WTC11 (cell line): ENCODE measurements around the gene VTI1A. TPM values are rescaled to one million over a fixed set of nuclear protein-coding genes. Genes with fewer than 3 reads are reported as not detected.

Source experiments
- ATAC-seq: fragments of 200-7000 bp; cut with Tn5 transposase; 2 replicates; pipeline ENCODE4 v1.10.0; 2021; ENCODE audit warnings: mild to moderate bottlenecking, moderate library complexity
- CTCF ChIA-PET: fragments of 300-600 bp; sonication (Branson Sonifier 250); formaldehyde crosslinking; loops from one replicate; lab custom pipeline; 2021; ENCODE audit warnings: antibody characterized with exemption; lab: Charles Lee
- POLR2A ChIA-PET: fragments of 350-600 bp; sonication (Branson Sonifier 250); formaldehyde crosslinking; loops from one replicate; lab custom pipeline; 2021; ENCODE audit warnings: antibody characterized with exemption; lab: Charles Lee
- DNase-seq: peaks from one replicate; pipeline ENCODE4 v3.0.0; 2021; ENCODE audit warnings: low spot score
- H3K27ac Mint-ChIP-seq: 2 replicates; pipeline ENCODE4 v1.8.0; 2021; ENCODE audit warnings: mixed read lengths
- H3K27me3 Mint-ChIP-seq: 2 replicates; pipeline ENCODE4 v1.8.0; 2021; ENCODE audit warnings: low read depth, mild to moderate bottlenecking, moderate library complexity, mixed read lengths
- H3K36me3 Mint-ChIP-seq: 2 replicates; pipeline ENCODE4 v1.8.0; 2021; ENCODE audit warnings: mixed read lengths
- H3K4me1 Mint-ChIP-seq: 2 replicates; pipeline ENCODE4 v1.8.0; 2022; ENCODE audit warnings: mixed read lengths
- H3K4me3 Mint-ChIP-seq: 2 replicates; pipeline ENCODE4 v1.8.0; 2021; ENCODE audit warnings: mild to moderate bottlenecking, moderate library complexity, mixed read lengths
- H3K9me3 Mint-ChIP-seq: 2 replicates; pipeline ENCODE4 v1.8.0; 2021; ENCODE audit warnings: mixed read lengths
- ATF1 ChIP-seq: sonication (generic); formaldehyde crosslinking; IDR thresholded peaks from 2 replicates; pipeline ENCODE4 v1.8.1; 2023; ENCODE audit warnings: mild to moderate bottlenecking, moderate library complexity, missing genetic modification reagents
- CBFB ChIP-seq: sonication (generic); formaldehyde crosslinking; IDR thresholded peaks from 2 replicates; pipeline ENCODE4 v1.8.1; 2022; ENCODE audit warnings: mild to moderate bottlenecking, low read depth, missing genetic modification reagents
- FOXK1 ChIP-seq: sonication (generic); formaldehyde crosslinking; IDR thresholded peaks from 2 replicates; pipeline ENCODE4 v1.8.0; 2022; ENCODE audit warnings: mild to moderate bottlenecking, moderate library complexity, missing genetic modification reagents
- FOXP1 ChIP-seq: sonication (generic); formaldehyde crosslinking; IDR thresholded peaks from 2 replicates; pipeline ENCODE4 v1.8.0; 2022; ENCODE audit warnings: missing genetic modification reagents, mild to moderate bottlenecking, moderate library complexity, borderline replicate concordance
- GABPB1 ChIP-seq: sonication (generic); formaldehyde crosslinking; IDR thresholded peaks from 2 replicates; pipeline ENCODE4 v1.8.1; 2023; ENCODE audit warnings: mild to moderate bottlenecking, missing genetic modification reagents
- GRHL2 ChIP-seq: fragments of 250-450 bp; sonication (Bioruptor Pico); IDR thresholded peaks from 2 replicates; pipeline ENCODE4 v1.8.0; 2022; ENCODE audit warnings: mild to moderate bottlenecking, moderate library complexity; ENCODE audit not compliant: insufficient replicate concordance, severe bottlenecking
- JAZF1 ChIP-seq: fragments of 250-450 bp; sonication (Bioruptor Pico); IDR thresholded peaks from 2 replicates; pipeline ENCODE4 v1.9.0; 2021; ENCODE audit warnings: moderate library complexity, mild to moderate bottlenecking, inconsistent platforms
- KAT7 ChIP-seq: sonication (generic); formaldehyde crosslinking; IDR thresholded peaks from 2 replicates; pipeline ENCODE4 v1.8.1; 2023; ENCODE audit warnings: missing genetic modification reagents, mild to moderate bottlenecking, borderline replicate concordance
- MYBL2 ChIP-seq: sonication (generic); formaldehyde crosslinking; IDR thresholded peaks from 2 replicates; pipeline ENCODE4 v1.8.1; 2023; ENCODE audit warnings: mild to moderate bottlenecking, moderate library complexity, missing genetic modification reagents
- NFE2L1 ChIP-seq: sonication (generic); formaldehyde crosslinking; IDR thresholded peaks from 2 replicates; pipeline ENCODE4 v1.8.1; 2023; ENCODE audit warnings: missing genetic modification reagents
- RORB ChIP-seq: fragments of 250-450 bp; sonication (Bioruptor Pico); IDR thresholded peaks from 2 replicates; pipeline ENCODE4 v1.9.0; 2021; ENCODE audit warnings: mild to moderate bottlenecking
- SMAD3 ChIP-seq: sonication (generic); formaldehyde crosslinking; IDR thresholded peaks from 2 replicates; pipeline ENCODE4 v1.8.0; 2022; ENCODE audit warnings: missing genetic modification reagents, mild to moderate bottlenecking, borderline replicate concordance
- TCF7 ChIP-seq: sonication (generic); formaldehyde crosslinking; IDR thresholded peaks from 2 replicates; pipeline ENCODE4 v1.8.0; 2022; ENCODE audit warnings: mild to moderate bottlenecking, low read depth, missing genetic modification reagents, moderate library complexity
- TEAD1 ChIP-seq: sonication (generic); formaldehyde crosslinking; IDR thresholded peaks from 2 replicates; pipeline ENCODE4 v1.8.0; 2022; ENCODE audit warnings: mild to moderate bottlenecking, missing genetic modification reagents
- TP53 ChIP-seq: sonication (generic); formaldehyde crosslinking; IDR thresholded peaks from 2 replicates; pipeline ENCODE4 v1.8.1; 2023; ENCODE audit warnings: mild to moderate bottlenecking, missing genetic modification reagents
- ZNF396 ChIP-seq: fragments of 250-450 bp; sonication (Bioruptor Pico); IDR thresholded peaks from 2 replicates; pipeline ENCODE4 v1.8.0; 2021; ENCODE audit warnings: mild to moderate bottlenecking, moderate library complexity, borderline replicate concordance
- total RNA-seq: library from RNA; stranded (reverse); gene quantifications from 3 replicates; pipeline ENCODE4 v1.2.3, GENCODE V29; 2021
- TF ChIP-seq, protein P1 (sequence below): fragments of 250-450 bp; sonication (Bioruptor Pico); conservative IDR thresholded peaks from 2 replicates; pipeline ENCODE4 v1.9.0; 2021; ENCODE audit warnings: mild to moderate bottlenecking
- TF ChIP-seq, protein P2 (sequence below): fragments of 250-450 bp; sonication (Bioruptor Pico); IDR thresholded peaks from 2 replicates; pipeline ENCODE4 v2.1.2; 2022; ENCODE audit warnings: mild to moderate bottlenecking, moderate library complexity
- TF ChIP-seq, protein P3 (sequence below): fragments of 250-450 bp; sonication (Bioruptor Pico); IDR thresholded peaks from 2 replicates; pipeline ENCODE4 v1.9.0; 2021; ENCODE audit warnings: mild to moderate bottlenecking, borderline replicate concordance
- TF ChIP-seq, protein P4 (sequence below): sonication (generic); formaldehyde crosslinking; IDR thresholded peaks from 2 replicates; pipeline ENCODE4 v1.8.0; 2023; ENCODE audit warnings: missing genetic modification reagents, mild to moderate bottlenecking, borderline replicate concordance
- TF ChIP-seq, protein P5 (sequence below): sonication (generic); formaldehyde crosslinking; IDR thresholded peaks from 2 replicates; pipeline ENCODE4 v1.8.1; 2023; ENCODE audit warnings: mild to moderate bottlenecking, missing genetic modification reagents

VTI1A gene
- total RNA-seq, 1 experiment from 2014 or later = 20.1 TPM

DNA sequence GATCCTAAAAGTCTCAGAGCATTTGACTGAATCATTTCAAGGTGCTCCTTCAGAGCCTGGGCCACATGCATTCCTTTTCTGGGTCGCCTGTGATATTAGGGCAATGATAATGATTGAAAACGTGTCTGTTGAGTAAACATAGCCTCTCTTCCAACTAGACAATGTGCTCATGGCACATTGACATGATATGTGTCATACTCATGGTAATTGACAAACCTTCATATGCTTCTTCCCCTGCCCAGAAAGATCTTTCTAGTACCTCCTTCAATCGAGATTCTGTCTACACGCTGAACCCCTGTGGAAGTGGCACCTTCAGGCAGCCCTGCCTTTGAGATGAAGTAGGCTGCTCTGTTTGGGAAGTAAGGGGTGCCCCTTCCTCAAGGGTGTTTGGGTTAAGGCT, 404.2 kb downstream of the VTI1A start:
- TF ChIP-seq GABPB1 = no peak
- no peak for TF ChIP-seq FOXK1 (CRISPR knock-in tag)
- TF ChIP-seq ATF1 (CRISPR knock-in tag) = no peak
- no peak for TF ChIP-seq SMAD3
- TF ChIP-seq, protein P1, sequence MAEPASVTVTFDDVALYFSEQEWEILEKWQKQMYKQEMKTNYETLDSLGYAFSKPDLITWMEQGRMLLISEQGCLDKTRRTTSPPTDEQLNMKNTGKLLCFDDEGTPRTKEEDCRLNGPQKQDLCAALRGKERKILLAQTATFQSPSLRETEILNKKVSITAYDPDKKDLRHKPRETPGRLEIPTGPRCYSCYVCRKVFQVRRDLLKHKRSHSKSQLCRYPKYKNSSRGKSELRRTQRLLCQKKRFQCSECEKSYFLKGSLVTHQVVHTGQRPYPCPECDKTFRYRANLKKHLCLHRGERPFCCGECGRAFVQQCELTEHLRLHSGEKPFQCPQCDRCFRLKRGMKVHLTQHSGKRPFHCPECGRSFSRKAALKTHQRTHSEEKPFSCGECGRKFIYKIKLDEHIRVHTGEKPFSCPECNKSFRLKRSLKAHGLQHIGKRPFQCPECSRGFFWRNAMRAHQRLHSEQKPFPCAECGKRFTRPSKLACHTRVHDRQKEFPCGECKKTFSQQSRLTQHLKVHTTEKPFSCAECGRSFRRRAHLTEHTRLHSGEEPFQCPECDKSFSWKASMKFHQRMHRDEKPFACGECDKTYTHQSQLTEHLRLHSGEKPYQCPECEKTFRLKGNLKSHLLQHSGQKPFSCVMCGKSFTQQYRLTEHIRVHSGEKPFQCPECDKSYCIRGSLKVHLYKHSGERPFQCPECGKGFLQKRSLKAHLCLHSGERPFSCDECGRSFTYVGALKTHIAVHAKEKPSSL (CRISPR knock-in tag) = no peak
- TF ChIP-seq TP53 (CRISPR knock-in tag) = no peak
- TF ChIP-seq, protein P2, sequence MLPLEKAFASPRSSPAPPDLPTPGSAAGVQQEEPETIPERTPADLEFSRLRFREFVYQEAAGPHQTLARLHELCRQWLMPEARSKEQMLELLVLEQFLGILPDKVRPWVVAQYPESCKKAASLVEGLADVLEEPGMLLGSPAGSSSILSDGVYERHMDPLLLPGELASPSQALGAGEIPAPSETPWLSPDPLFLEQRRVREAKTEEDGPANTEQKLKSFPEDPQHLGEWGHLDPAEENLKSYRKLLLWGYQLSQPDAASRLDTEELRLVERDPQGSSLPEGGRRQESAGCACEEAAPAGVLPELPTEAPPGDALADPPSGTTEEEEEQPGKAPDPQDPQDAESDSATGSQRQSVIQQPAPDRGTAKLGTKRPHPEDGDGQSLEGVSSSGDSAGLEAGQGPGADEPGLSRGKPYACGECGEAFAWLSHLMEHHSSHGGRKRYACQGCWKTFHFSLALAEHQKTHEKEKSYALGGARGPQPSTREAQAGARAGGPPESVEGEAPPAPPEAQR = no peak
- no peak for TF ChIP-seq GRHL2 (CRISPR knock-in tag)
- TF ChIP-seq RORB (CRISPR knock-in tag) = no peak
- TF ChIP-seq CBFB (CRISPR knock-in tag) = no peak
- no peak for TF ChIP-seq JAZF1
- peaks cover 22% of the 10 kb centered on the region for H3K36me3 Mint-ChIP-seq
- no peak overlapping the region for H3K4me3 Mint-ChIP-seq
- POLR2A ChIA-PET = no interaction called here
- peaks cover 4% of the 10 kb centered on the region for H3K4me1 Mint-ChIP-seq
- CTCF ChIA-PET = no interaction called here
- ATAC-seq (no peak), DNase-seq (no peak)
- no peak overlapping the region for H3K27ac Mint-ChIP-seq
- H3K27me3 Mint-ChIP-seq = peaks cover 8% of the 10 kb centered on the region
- peaks cover 25% of the 10 kb centered on the region for H3K9me3 Mint-ChIP-seq

DNA sequence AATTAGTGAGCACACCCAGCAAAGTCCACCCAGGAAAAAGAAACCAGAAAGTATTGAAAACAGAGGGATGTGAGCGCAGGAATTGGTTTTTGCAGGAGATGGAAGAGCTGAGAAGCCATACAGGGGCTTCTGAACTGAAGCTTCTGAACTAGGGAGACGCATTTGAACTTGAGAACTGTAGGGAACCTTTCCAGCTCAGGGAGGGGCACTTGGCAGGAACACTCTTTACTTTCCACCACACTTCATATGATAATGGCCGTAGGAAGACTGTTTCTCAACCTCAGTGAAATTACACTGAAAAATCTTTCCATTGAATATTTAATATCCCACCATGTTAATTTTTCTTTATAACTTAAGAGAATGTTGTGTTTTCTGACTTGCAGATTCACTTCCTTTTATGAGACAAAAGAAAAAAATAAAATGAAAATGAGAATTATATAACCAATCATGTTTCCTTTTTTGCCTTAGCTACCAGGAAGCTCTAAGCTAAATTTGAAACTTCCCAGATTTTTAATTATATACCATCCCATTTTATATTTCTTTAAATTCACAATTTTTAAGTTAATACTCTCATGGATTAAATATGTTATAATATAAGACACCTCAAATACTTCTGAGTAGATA, 404.7 kb downstream of the VTI1A start:
- Mint-ChIP-seq H3K36me3 (peaks cover 21% of the 10 kb centered on the region), H3K27me3 (peaks cover 6% of the 10 kb centered on the region), H3K27ac (no peak overlapping the region), H3K4me3 (no peak overlapping the region), H3K9me3 (peaks cover 27% of the 10 kb centered on the region), H3K4me1 (peaks cover 4% of the 10 kb centered on the region)
- ATAC-seq = no peak
- CTCF ChIA-PET = no interaction called here
- POLR2A ChIA-PET = no interaction called here
- no peak for DNase-seq
- TF ChIP-seq, protein P3, sequence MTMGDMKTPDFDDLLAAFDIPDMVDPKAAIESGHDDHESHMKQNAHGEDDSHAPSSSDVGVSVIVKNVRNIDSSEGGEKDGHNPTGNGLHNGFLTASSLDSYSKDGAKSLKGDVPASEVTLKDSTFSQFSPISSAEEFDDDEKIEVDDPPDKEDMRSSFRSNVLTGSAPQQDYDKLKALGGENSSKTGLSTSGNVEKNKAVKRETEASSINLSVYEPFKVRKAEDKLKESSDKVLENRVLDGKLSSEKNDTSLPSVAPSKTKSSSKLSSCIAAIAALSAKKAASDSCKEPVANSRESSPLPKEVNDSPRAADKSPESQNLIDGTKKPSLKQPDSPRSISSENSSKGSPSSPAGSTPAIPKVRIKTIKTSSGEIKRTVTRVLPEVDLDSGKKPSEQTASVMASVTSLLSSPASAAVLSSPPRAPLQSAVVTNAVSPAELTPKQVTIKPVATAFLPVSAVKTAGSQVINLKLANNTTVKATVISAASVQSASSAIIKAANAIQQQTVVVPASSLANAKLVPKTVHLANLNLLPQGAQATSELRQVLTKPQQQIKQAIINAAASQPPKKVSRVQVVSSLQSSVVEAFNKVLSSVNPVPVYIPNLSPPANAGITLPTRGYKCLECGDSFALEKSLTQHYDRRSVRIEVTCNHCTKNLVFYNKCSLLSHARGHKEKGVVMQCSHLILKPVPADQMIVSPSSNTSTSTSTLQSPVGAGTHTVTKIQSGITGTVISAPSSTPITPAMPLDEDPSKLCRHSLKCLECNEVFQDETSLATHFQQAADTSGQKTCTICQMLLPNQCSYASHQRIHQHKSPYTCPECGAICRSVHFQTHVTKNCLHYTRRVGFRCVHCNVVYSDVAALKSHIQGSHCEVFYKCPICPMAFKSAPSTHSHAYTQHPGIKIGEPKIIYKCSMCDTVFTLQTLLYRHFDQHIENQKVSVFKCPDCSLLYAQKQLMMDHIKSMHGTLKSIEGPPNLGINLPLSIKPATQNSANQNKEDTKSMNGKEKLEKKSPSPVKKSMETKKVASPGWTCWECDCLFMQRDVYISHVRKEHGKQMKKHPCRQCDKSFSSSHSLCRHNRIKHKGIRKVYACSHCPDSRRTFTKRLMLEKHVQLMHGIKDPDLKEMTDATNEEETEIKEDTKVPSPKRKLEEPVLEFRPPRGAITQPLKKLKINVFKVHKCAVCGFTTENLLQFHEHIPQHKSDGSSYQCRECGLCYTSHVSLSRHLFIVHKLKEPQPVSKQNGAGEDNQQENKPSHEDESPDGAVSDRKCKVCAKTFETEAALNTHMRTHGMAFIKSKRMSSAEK = no peak
- TF ChIP-seq, protein P4, sequence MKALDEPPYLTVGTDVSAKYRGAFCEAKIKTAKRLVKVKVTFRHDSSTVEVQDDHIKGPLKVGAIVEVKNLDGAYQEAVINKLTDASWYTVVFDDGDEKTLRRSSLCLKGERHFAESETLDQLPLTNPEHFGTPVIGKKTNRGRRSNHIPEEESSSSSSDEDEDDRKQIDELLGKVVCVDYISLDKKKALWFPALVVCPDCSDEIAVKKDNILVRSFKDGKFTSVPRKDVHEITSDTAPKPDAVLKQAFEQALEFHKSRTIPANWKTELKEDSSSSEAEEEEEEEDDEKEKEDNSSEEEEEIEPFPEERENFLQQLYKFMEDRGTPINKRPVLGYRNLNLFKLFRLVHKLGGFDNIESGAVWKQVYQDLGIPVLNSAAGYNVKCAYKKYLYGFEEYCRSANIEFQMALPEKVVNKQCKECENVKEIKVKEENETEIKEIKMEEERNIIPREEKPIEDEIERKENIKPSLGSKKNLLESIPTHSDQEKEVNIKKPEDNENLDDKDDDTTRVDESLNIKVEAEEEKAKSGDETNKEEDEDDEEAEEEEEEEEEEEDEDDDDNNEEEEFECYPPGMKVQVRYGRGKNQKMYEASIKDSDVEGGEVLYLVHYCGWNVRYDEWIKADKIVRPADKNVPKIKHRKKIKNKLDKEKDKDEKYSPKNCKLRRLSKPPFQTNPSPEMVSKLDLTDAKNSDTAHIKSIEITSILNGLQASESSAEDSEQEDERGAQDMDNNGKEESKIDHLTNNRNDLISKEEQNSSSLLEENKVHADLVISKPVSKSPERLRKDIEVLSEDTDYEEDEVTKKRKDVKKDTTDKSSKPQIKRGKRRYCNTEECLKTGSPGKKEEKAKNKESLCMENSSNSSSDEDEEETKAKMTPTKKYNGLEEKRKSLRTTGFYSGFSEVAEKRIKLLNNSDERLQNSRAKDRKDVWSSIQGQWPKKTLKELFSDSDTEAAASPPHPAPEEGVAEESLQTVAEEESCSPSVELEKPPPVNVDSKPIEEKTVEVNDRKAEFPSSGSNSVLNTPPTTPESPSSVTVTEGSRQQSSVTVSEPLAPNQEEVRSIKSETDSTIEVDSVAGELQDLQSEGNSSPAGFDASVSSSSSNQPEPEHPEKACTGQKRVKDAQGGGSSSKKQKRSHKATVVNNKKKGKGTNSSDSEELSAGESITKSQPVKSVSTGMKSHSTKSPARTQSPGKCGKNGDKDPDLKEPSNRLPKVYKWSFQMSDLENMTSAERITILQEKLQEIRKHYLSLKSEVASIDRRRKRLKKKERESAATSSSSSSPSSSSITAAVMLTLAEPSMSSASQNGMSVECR = no peak
- TF ChIP-seq KAT7 (CRISPR knock-in tag) (no peak), TCF7 (CRISPR knock-in tag) (no peak), ZNF396 (CRISPR knock-in tag) (no peak), JAZF1 (no peak), MYBL2 (CRISPR knock-in tag) (no peak), NFE2L1 (CRISPR knock-in tag) (no peak), FOXP1 (CRISPR knock-in tag) (no peak), TEAD1 (CRISPR knock-in tag) (no peak)
- TF ChIP-seq, protein P5, sequence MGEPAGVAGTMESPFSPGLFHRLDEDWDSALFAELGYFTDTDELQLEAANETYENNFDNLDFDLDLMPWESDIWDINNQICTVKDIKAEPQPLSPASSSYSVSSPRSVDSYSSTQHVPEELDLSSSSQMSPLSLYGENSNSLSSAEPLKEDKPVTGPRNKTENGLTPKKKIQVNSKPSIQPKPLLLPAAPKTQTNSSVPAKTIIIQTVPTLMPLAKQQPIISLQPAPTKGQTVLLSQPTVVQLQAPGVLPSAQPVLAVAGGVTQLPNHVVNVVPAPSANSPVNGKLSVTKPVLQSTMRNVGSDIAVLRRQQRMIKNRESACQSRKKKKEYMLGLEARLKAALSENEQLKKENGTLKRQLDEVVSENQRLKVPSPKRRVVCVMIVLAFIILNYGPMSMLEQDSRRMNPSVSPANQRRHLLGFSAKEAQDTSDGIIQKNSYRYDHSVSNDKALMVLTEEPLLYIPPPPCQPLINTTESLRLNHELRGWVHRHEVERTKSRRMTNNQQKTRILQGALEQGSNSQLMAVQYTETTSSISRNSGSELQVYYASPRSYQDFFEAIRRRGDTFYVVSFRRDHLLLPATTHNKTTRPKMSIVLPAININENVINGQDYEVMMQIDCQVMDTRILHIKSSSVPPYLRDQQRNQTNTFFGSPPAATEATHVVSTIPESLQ (CRISPR knock-in tag) = no peak
